ENCODE results near the gene CCDC154. TPM values are rescaled to one million over a fixed set of nuclear protein-coding genes. Genes with fewer than 3 reads are reported as not detected.
"Not testable (repeated sequence)": the region's sequence is repeated elsewhere in the genome, so short reads cannot be mapped to it uniquely, and the experiment has no call there.

The CCDC154 gene
- total and polyA plus RNA-seq, 5 experiments from 2014 or later, result 14.0 to 15.5 TPM; not detected in 3

GRCh38 chr16:1448536-1449116 is 4.3 kb upstream of the CCDC154 start:
- Mint-ChIP-seq H3K9me3 (no peaks in the 10 kb centered on the region), H3K27ac (no peak overlapping the region), H3K27me3 (no peaks in the 10 kb centered on the region), H3K4me1 (peaks cover 0 to 2% (median 0%) of the 10 kb centered on the region in 4 donors), H3K4me3 (no peak overlapping the region), H3K36me3 (peaks cover 0 to 22% (median 8%) of the 10 kb centered on the region in 3 donors)
- POLR2A ChIA-PET, result no interaction called here
- no peak for ATAC-seq
- no peak for DNase-seq

- no peaks in the 10 kb centered on the region for H3K9me3 Mint-ChIP-seq
- H3K36me3 Mint-ChIP-seq, result peaks cover 0 to 15% (median 8%) of the 10 kb centered on the region in 3 donors
- DNase-seq, result no peak
- peaks cover 0 to 2% (median 0%) of the 10 kb centered on the region in 4 donors for H3K4me1 Mint-ChIP-seq
- no peaks in the 10 kb centered on the region for H3K27me3 Mint-ChIP-seq
- H3K4me3 Mint-ChIP-seq, result no peak overlapping the region
- H3K27ac Mint-ChIP-seq, result no peak overlapping the region
- POLR2A ChIA-PET, result no interaction called here
- no peak for ATAC-seq
These were observed 3.6 kb upstream of the CCDC154 start for GRCh38 chr16:1447965-1448364.

- no peaks in the 10 kb centered on the region for H3K27me3 Mint-ChIP-seq
- POLR2A ChIA-PET, result interaction anchor here (1.3 kb wide), 1 partner anchor 26 kb away, joined by 3 read pairs; the partner anchor contains the start of gene UQCC4
- DNase-seq, result no peak
- ATAC-seq, result no peak
- no peaks in the 10 kb centered on the region for H3K4me1 Mint-ChIP-seq
- no peak overlapping the region for H3K4me3 Mint-ChIP-seq
- H3K9me3 Mint-ChIP-seq, result no peaks in the 10 kb centered on the region
- no peak overlapping the region for H3K27ac Mint-ChIP-seq
- H3K36me3 Mint-ChIP-seq, result peaks cover 0 to 6% (median 6%) of the 10 kb centered on the region in 3 donors
These were observed 2.1 kb upstream of the CCDC154 start for GRCh38 chr16:1446296-1447080.

GRCh38 chr16:1445518-1446203 is 1.3 kb upstream of the CCDC154 start:
- no peak for ATAC-seq
- Mint-ChIP-seq H3K27ac (no peak overlapping the region), H3K27me3 (no peaks in the 10 kb centered on the region), H3K4me3 (no peak overlapping the region), H3K4me1 (no peaks in the 10 kb centered on the region), H3K36me3 (peaks cover 0 to 4% (median 3%) of the 10 kb centered on the region in 3 donors), H3K9me3 (no peaks in the 10 kb centered on the region)
- DNase-seq, result no peak
- POLR2A ChIA-PET, result interaction anchor here (1.3 kb wide), 1 partner anchor 25 kb away, joined by 3 read pairs; the partner anchor contains the start of gene UQCC4

- POLR2A ChIA-PET, result interaction anchor here (0.8 kb wide), 1 partner anchor 279 kb away, joined by 3 read pairs; no protein-coding TSS in a partner anchor
- no peaks in the 10 kb centered on the region for H3K27me3 Mint-ChIP-seq
- H3K4me1 Mint-ChIP-seq, result no peaks in the 10 kb centered on the region
- no peak overlapping the region for H3K4me3 Mint-ChIP-seq
- peaks cover 0 to 4% (median 3%) of the 10 kb centered on the region in 3 donors for H3K36me3 Mint-ChIP-seq
- DNase-seq (no peak), ATAC-seq (no peak)
- no peak overlapping the region for H3K27ac Mint-ChIP-seq
- no peaks in the 10 kb centered on the region for H3K9me3 Mint-ChIP-seq
These were observed 568 bp upstream of the CCDC154 start for GRCh38 chr16:1444730-1445517.

GRCh38 chr16:1443403-1443973 is 868 bp downstream of the CCDC154 start:
- Mint-ChIP-seq H3K27ac (no peak overlapping the region), H3K9me3 (no peaks in the 10 kb centered on the region), H3K27me3 (no peaks in the 10 kb centered on the region), H3K4me3 (no peak overlapping the region), H3K4me1 (no peaks in the 10 kb centered on the region), H3K36me3 (peaks cover 0 to 4% (median 3%) of the 10 kb centered on the region in 3 donors)
- no peak for DNase-seq
- no peak for ATAC-seq
- POLR2A ChIA-PET, result no interaction called here

GRCh38 chr16:1442697-1443096 is 1.7 kb downstream of the CCDC154 start:
- no peaks in the 10 kb centered on the region for H3K4me1 Mint-ChIP-seq
- no peaks in the 10 kb centered on the region for H3K9me3 Mint-ChIP-seq
- POLR2A ChIA-PET, result interaction anchor here (0.7 kb wide), 1 partner anchor 50 kb away, joined by 3 read pairs; no protein-coding TSS in a partner anchor
- no peak overlapping the region for H3K27ac Mint-ChIP-seq
- H3K27me3 Mint-ChIP-seq, result no peaks in the 10 kb centered on the region
- DNase-seq, result no peak
- no peak for ATAC-seq
- peaks cover 0 to 4% (median 0%) of the 10 kb centered on the region in 3 donors for H3K36me3 Mint-ChIP-seq
- no peak overlapping the region for H3K4me3 Mint-ChIP-seq

GRCh38 chr16:1441391-1441829 is 2.9 kb downstream of the CCDC154 start:
- Mint-ChIP-seq H3K27me3 (no peaks in the 10 kb centered on the region), H3K4me1 (no peaks in the 10 kb centered on the region), H3K4me3 (no peak overlapping the region), H3K27ac (no peak overlapping the region), H3K9me3 (no peaks in the 10 kb centered on the region), H3K36me3 (peaks cover 0 to 3% (median 0%) of the 10 kb centered on the region in 3 donors)
- DNase-seq (peak in 1 of 10 donors; percentile 3), ATAC-seq (no peak)
- POLR2A ChIA-PET, result no interaction called here

- not testable (repeated sequence) for H3K4me3 Mint-ChIP-seq, H3K27ac Mint-ChIP-seq, H3K9me3 Mint-ChIP-seq, H3K36me3 Mint-ChIP-seq, H3K27me3 Mint-ChIP-seq, H3K4me1 Mint-ChIP-seq, ATAC-seq, DNase-seq
- POLR2A ChIA-PET, result interaction anchor here (0.7 kb wide), 1 partner anchor 305 kb away, joined by 3 read pairs; no protein-coding TSS in a partner anchor
These were observed 4.7 kb downstream of the CCDC154 start for GRCh38 chr16:1439699-1440074.

- H3K9me3 Mint-ChIP-seq, result no peaks in the 10 kb centered on the region
- H3K27me3 Mint-ChIP-seq, result no peaks in the 10 kb centered on the region
- DNase-seq (no peak), ATAC-seq (no peak)
- H3K27ac Mint-ChIP-seq, result no peak overlapping the region
- no peak overlapping the region for H3K4me3 Mint-ChIP-seq
- H3K4me1 Mint-ChIP-seq, result no peaks in the 10 kb centered on the region
- H3K36me3 Mint-ChIP-seq, result no peaks in the 10 kb centered on the region
- POLR2A ChIA-PET, result interaction anchor here (0.7 kb wide), 1 partner anchor 305 kb away, joined by 3 read pairs; no protein-coding TSS in a partner anchor
These were observed 5.2 kb downstream of the CCDC154 start for GRCh38 chr16:1439058-1439698.

GRCh38 chr16:1438229-1439057 is 5.9 kb downstream of the CCDC154 start:
- H3K27me3 Mint-ChIP-seq, result no peaks in the 10 kb centered on the region
- no peak overlapping the region for H3K27ac Mint-ChIP-seq
- H3K9me3 Mint-ChIP-seq, result no peaks in the 10 kb centered on the region
- ATAC-seq, result no peak
- H3K4me3 Mint-ChIP-seq, result no peak overlapping the region
- no peaks in the 10 kb centered on the region for H3K36me3 Mint-ChIP-seq
- no peak for DNase-seq
- H3K4me1 Mint-ChIP-seq, result no peaks in the 10 kb centered on the region
- POLR2A ChIA-PET, result no interaction called here

Data from naive thymus-derived CD8-positive, alpha-beta T cell (primary cell).